HepG2 (cell line): Measurements from ENCODE around the gene AXIN1. TPM values are rescaled to one million over a fixed set of nuclear protein-coding genes. Genes with fewer than 3 reads are reported as not detected.
A peak's percentile ranks its signal among the peaks of the same experiment; 100 is the strongest.

ENCODE experiments used
- GPN1 ChIP-seq: sonication (generic); formaldehyde crosslinking; IDR thresholded peaks from 2 replicates; pipeline ENCODE4 v1.5.1; 2020; ENCODE audit warnings: missing genetic modification reagents, borderline replicate concordance
- HOXA5 ChIP-seq: sonication (generic); formaldehyde crosslinking; IDR thresholded peaks from 2 replicates; pipeline ENCODE4 v1.4.0; 2020; ENCODE audit warnings: missing genetic modification reagents
- IRX3 ChIP-seq: sonication (generic); formaldehyde crosslinking; IDR thresholded peaks from 2 replicates; pipeline ENCODE4 v1.8.1; 2023; ENCODE audit warnings: mild to moderate bottlenecking, low read depth, missing genetic modification reagents, borderline replicate concordance
- KDM2A ChIP-seq: sonication (generic); formaldehyde crosslinking; IDR thresholded peaks from 2 replicates; pipeline ENCODE4 v1.4.0; 2020; ENCODE audit warnings: low read depth, missing genetic modification reagents, borderline replicate concordance
- KDM5A ChIP-seq: fragments of 200-600 bp; sonication (generic); IDR thresholded peaks from 2 replicates; pipeline ENCODE4 v1.7.0; 2018; ENCODE audit warnings: antibody characterized with exemption, mild to moderate bottlenecking, low read length, borderline replicate concordance
- MTA3 ChIP-seq: sonication (generic); formaldehyde crosslinking; IDR thresholded peaks from 2 replicates; pipeline ENCODE4 v1.4.0; 2020; ENCODE audit warnings: missing genetic modification reagents
- PHF21A ChIP-seq: sonication (generic); formaldehyde crosslinking; IDR thresholded peaks from 2 replicates; pipeline ENCODE4 v1.5.0; 2020; ENCODE audit warnings: mild to moderate bottlenecking, missing genetic modification reagents
- RAD21 ChIP-seq: fragments of 450-650 bp; formaldehyde crosslinking; IDR thresholded peaks from 2 replicates; pipeline ENCODE4 v1.5.0; 2020; ENCODE audit warnings: mild to moderate bottlenecking
- RARG ChIP-seq: sonication (generic); formaldehyde crosslinking; IDR thresholded peaks from 2 replicates; pipeline ENCODE4 v1.4.0; 2020; ENCODE audit warnings: low read depth, mild to moderate bottlenecking, missing genetic modification reagents
- RNF2 ChIP-seq: fragments of 450-650 bp; conservative IDR thresholded peaks from 2 replicates; pipeline ENCODE4 v1.6.1; 2016; ENCODE audit warnings: low read depth
- SPEN ChIP-seq: sonication (generic); formaldehyde crosslinking; IDR thresholded peaks from 2 replicates; pipeline ENCODE4 v1.5.1; 2020; ENCODE audit warnings: low read depth, mild to moderate bottlenecking, missing genetic modification reagents
- ZBTB7A ChIP-seq: sonication (generic); formaldehyde crosslinking; IDR thresholded peaks from 2 replicates; pipeline ENCODE4 v1.8.0; 2022; ENCODE audit warnings: mild to moderate bottlenecking, missing genetic modification reagents
- ZKSCAN1 ChIP-seq: fragments of 150-350 bp; IDR thresholded peaks from 2 replicates; pipeline ENCODE4 v1.6.1; 2014; ENCODE audit warnings: low read length
- ZNF343 ChIP-seq: sonication (generic); formaldehyde crosslinking; IDR thresholded peaks from 2 replicates; pipeline ENCODE4 v1.4.0; 2020; ENCODE audit warnings: mild to moderate bottlenecking, missing genetic modification reagents
- ZNF441 ChIP-seq: sonication (generic); formaldehyde crosslinking; IDR thresholded peaks from 2 replicates; pipeline ENCODE4 v1.7.0; 2021; ENCODE audit warnings: missing genetic modification reagents, borderline replicate concordance
- ZNF777 ChIP-seq: sonication (generic); formaldehyde crosslinking; IDR thresholded peaks from 2 replicates; pipeline ENCODE4 v1.4.0; 2020; ENCODE audit warnings: missing genetic modification reagents
- polyA plus RNA-seq, 8 experiments: library from polyadenylated mRNA; depleted of rRNA in 3 of 8; stranded (reverse) in 7 of 8; unstranded in 1 of 8; fragments of >200 nt; fragmentation: Illumina TruSeq in 4 of 8; extraction: Trizol in 4 of 8; gene quantifications; 2 replicates each; pipeline versions ENCODE4 v1.2.1 to v1.2.3, GENCODE V29; 2011 to 2016; ENCODE audit warnings: low read depth in 4 of 8, missing spikeins in 1 of 8, mixed read lengths in 1 of 8; ENCODE audit not compliant: insufficient read depth in 1 of 8
- total RNA-seq, 5 experiments: library from RNA; depleted of rRNA; stranded (reverse); fragments of >200 nt; fragmentation: Illumina TruSeq; extraction: Trizol; gene quantifications; 2 replicates each; pipeline ENCODE4 v1.2.3, GENCODE V29; 2016; ENCODE audit warnings: low read depth in 1 of 5
- TF ChIP-seq, protein P1 (sequence below): IDR thresholded peaks from 2 replicates; pipeline ENCODE4 v1.6.1; 2016; ENCODE audit warnings: missing compliant biosample characterization, missing genetic modification reagents, borderline replicate concordance
- TF ChIP-seq, protein P2 (sequence below): sonication (generic); formaldehyde crosslinking; conservative IDR thresholded peaks from 2 replicates; pipeline ENCODE4 v1.8.0; 2022; ENCODE audit warnings: missing genetic modification reagents
- TF ChIP-seq, protein P3 (sequence below): sonication (generic); formaldehyde crosslinking; IDR thresholded peaks from 2 replicates; pipeline ENCODE4 v1.5.1; 2020; ENCODE audit warnings: mild to moderate bottlenecking, missing genetic modification reagents, borderline replicate concordance

Gene AXIN1
- total and polyA plus RNA-seq, 2 of the 13 experiments (the other 11 are each of a cell fraction or from before 2014, with no cell fraction given), result 24.0 to 26.0 TPM

DNA sequence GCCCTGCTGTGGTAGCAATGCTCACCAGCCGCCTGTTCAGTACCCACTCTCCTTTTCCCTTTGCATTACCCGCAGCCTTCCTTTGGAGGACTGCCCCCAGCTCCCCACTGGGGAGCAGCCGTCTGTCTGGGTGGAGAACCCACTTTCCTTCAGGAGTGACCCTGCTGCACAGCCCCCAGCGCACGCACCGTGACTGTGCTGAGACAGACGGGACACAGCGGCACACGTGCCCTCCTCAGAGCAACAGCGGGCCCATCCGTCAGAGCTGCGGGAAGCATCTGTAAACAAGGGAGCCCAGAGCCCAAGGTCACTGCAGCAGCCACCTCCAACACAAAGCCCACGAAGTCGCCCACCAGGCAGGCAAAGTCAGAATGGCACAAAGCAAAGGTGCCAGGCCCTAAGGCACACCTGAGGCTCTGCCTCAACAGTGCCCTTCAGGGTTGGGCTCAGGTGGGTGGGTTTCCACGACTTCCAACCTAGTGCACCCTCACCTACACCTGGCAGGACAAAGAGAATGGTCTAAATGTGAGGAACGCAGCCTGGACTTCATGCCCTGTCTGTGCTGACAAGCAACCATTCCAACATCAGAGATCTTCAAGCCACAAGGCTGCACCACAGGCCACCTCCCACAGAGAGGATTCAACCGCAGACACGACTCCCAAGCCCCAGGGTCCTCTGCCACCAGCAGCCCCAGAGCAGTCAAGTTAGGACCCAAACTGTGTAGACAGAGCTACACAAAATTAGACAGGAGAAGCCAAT, 9.9 kb downstream of the AXIN1 start (continued):
- TF ChIP-seq, protein P1, sequence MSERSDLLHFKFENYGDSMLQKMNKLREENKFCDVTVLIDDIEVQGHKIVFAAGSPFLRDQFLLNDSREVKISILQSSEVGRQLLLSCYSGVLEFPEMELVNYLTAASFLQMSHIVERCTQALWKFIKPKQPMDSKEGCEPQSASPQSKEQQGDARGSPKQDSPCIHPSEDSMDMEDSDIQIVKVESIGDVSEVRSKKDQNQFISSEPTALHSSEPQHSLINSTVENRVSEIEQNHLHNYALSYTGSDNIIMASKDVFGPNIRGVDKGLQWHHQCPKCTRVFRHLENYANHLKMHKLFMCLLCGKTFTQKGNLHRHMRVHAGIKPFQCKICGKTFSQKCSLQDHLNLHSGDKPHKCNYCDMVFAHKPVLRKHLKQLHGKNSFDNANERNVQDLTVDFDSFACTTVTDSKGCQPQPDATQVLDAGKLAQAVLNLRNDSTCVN (CRISPR knock-in tag), result peak; percentile 45; the same call in 1 of the 2 replicates
- TF ChIP-seq KDM5A, result no peak
- peak; percentile 92 for TF ChIP-seq ZBTB7A
- TF ChIP-seq, protein P2, sequence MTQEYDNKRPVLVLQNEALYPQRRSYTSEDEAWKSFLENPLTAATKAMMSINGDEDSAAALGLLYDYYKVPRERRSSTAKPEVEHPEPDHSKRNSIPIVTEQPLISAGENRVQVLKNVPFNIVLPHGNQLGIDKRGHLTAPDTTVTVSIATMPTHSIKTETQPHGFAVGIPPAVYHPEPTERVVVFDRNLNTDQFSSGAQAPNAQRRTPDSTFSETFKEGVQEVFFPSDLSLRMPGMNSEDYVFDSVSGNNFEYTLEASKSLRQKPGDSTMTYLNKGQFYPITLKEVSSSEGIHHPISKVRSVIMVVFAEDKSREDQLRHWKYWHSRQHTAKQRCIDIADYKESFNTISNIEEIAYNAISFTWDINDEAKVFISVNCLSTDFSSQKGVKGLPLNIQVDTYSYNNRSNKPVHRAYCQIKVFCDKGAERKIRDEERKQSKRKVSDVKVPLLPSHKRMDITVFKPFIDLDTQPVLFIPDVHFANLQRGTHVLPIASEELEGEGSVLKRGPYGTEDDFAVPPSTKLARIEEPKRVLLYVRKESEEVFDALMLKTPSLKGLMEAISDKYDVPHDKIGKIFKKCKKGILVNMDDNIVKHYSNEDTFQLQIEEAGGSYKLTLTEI (CRISPR knock-in tag), result no peak
- peak; percentile 76 for TF ChIP-seq PHF21A (CRISPR knock-in tag)
- no peak for TF ChIP-seq RARG (CRISPR knock-in tag)
- TF ChIP-seq SPEN (CRISPR knock-in tag), result peak; percentile 84; the same call in 1 of the 2 replicates
- peak; percentile 63; the same call in 1 of the 2 replicates for TF ChIP-seq RAD21 (CRISPR knock-in tag)
- TF ChIP-seq RNF2, result peak; percentile 79; the same call in 1 of the 2 replicates
- TF ChIP-seq KDM2A (CRISPR knock-in tag), result peak; percentile 78
- TF ChIP-seq MTA3 (CRISPR knock-in tag), result no peak
- TF ChIP-seq ZNF777 (CRISPR knock-in tag), result peak; percentile 59; the same call in 1 of the 2 replicates
- peak; percentile 73; the same call in 1 of the 2 replicates for TF ChIP-seq HOXA5 (CRISPR knock-in tag)
- no peak for TF ChIP-seq ZNF441 (CRISPR knock-in tag)
- no peak for TF ChIP-seq ZKSCAN1
- TF ChIP-seq, protein P3, sequence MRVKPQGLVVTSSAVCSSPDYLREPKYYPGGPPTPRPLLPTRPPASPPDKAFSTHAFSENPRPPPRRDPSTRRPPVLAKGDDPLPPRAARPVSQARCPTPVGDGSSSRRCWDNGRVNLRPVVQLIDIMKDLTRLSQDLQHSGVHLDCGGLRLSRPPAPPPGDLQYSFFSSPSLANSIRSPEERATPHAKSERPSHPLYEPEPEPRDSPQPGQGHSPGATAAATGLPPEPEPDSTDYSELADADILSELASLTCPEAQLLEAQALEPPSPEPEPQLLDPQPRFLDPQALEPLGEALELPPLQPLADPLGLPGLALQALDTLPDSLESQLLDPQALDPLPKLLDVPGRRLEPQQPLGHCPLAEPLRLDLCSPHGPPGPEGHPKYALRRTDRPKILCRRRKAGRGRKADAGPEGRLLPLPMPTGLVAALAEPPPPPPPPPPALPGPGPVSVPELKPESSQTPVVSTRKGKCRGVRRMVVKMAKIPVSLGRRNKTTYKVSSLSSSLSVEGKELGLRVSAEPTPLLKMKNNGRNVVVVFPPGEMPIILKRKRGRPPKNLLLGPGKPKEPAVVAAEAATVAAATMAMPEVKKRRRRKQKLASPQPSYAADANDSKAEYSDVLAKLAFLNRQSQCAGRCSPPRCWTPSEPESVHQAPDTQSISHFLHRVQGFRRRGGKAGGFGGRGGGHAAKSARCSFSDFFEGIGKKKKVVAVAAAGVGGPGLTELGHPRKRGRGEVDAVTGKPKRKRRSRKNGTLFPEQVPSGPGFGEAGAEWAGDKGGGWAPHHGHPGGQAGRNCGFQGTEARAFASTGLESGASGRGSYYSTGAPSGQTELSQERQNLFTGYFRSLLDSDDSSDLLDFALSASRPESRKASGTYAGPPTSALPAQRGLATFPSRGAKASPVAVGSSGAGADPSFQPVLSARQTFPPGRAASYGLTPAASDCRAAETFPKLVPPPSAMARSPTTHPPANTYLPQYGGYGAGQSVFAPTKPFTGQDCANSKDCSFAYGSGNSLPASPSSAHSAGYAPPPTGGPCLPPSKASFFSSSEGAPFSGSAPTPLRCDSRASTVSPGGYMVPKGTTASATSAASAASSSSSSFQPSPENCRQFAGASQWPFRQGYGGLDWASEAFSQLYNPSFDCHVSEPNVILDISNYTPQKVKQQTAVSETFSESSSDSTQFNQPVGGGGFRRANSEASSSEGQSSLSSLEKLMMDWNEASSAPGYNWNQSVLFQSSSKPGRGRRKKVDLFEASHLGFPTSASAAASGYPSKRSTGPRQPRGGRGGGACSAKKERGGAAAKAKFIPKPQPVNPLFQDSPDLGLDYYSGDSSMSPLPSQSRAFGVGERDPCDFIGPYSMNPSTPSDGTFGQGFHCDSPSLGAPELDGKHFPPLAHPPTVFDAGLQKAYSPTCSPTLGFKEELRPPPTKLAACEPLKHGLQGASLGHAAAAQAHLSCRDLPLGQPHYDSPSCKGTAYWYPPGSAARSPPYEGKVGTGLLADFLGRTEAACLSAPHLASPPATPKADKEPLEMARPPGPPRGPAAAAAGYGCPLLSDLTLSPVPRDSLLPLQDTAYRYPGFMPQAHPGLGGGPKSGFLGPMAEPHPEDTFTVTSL (CRISPR knock-in tag), result no peak; the same call in 1 of the 2 replicates
- no peak for TF ChIP-seq ZNF343 (CRISPR knock-in tag)
- 0 out of 2 replicates have a peak, but pooled peaks have one; percentile 72 for TF ChIP-seq IRX3
- TF ChIP-seq GPN1 (CRISPR knock-in tag), result no peak
